T47D (cell line): ENCODE data around the gene CFAP157.

Experiments
- DNase-seq, 2 experiments: peaks; one replicate each; pipeline versions ENCODE4 v3.0.0 to v3.0.0-alpha.2; 2011 to 2012; ENCODE audit warnings: low read depth in 1 of 2, low spot score in 1 of 2
- JUND ChIP-seq: IDR thresholded peaks from 2 replicates; pipeline ENCODE4 v1.6.1; 2012; ENCODE audit warnings: low read depth
- in situ Hi-C: cut with HindIII; loops from 2 replicates; pipeline ENCODE4 v1.10.0; 2016; ENCODE audit warnings: low sequenced_read_pairs, low pct_unique_long_range_greater_than_20kb

CFAP157 gene

GRCh38 chr9:127712867-127713266, 6.1 kb downstream of the CFAP157 start:
- no peak for DNase-seq
- in situ Hi-C loops: no loop called here
- no peak for TF ChIP-seq JUND

- DNase-seq: no peak
- TF ChIP-seq JUND: no peak
- in situ Hi-C loops: no loop called here
Observed at GRCh38 chr9:127714020-127714750, 7.4 kb downstream of the CFAP157 start.

GRCh38 chr9:127714951-127715469, 8.2 kb downstream of the CFAP157 start:
- TF ChIP-seq JUND: no peak
- DNase-seq: peak in 1 of 2 experiments; percentile 42

GRCh38 chr9:127715470-127716337, 8.9 kb downstream of the CFAP157 start, which contains the start of the genes PTRH1 and TTC16:
TSS of gene PTRH1 (minus strand) at chr9:127715663. CDS start at chr9:127715639, 24 bp downstream.
TSS of gene TTC16 (plus strand) at chr9:127716079. CDS start at chr9:127716146, 67 bp downstream.
- DNase-seq: peak; percentile 98 to 99
- no peak for TF ChIP-seq JUND
- in situ Hi-C loops: no loop called here

More at GRCh38 chr9:127714951-127715469, 8.2 kb downstream of the CFAP157 start:
- in situ Hi-C loops: no loop called here

GRCh38 chr9:127716412-127716811, 9.6 kb downstream of the CFAP157 start:
- no peak for TF ChIP-seq JUND
- no peak for DNase-seq
- in situ Hi-C loops: no loop called here

DNA sequence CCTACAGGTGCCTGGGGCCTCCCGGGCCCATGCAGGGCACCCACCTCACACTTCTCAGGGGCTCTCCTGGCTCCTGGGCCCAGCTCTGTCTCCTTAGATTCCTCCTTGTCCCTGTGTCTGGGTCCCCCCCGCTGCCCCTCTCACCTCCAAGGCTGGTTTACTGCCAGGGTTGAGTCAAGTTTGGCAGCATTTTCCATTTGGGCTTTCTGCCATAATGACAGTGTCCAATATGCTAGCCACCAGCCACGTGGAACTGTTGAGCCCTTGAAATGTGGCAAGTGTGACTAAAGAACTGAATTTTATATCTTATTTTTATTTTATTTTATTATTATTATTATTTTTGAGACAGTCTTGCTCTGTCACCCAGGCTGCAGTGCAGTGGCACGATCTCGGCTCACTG, 11.0 kb downstream of the CFAP157 start:
- no peak for DNase-seq
- TF ChIP-seq JUND: no peak
- in situ Hi-C loops: no loop called here

DNA sequence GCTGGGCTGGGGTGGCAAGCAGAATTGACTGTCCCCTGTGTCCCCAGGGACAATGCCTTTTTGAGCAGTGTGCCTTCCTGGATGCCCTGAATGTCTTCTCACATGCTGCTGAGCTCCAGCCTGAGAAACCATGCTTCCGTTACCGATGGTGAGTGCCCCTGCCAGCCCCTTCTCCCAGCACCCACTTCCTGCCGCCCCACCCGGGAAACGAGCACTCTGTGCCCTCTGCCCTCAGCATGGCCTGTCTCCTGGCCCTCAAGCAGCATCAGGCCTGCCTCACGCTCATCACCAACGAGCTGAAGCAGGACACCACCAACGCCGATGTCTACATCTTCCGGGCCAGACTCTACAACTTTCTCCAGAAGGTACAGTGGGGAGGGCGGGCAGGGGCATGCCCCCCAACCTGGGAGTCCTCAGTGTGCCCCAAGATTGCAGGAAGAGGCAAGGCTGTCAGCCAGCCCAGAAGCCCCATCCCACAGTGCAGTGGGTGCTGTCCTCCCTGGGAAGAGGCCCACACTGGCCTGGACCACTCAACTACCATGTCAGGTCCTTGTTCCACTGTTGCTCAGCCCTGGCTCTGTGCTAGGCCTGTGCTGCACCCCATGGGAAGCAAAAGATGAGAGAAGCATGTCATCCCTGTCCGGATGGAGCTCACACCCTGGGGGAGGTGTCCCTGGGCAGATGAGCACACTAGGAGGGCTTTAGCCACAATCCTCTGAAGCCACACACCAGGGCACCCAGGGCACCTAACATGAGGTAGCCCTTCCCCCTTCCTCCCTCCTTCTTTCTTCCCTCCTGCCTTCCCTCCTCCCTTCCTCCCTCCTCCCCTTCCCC, 13.5 kb downstream of the CFAP157 start:
- no peak for DNase-seq
- no peak for TF ChIP-seq JUND
- in situ Hi-C loops: no loop called here

- TF ChIP-seq JUND: no peak
- in situ Hi-C loops: no loop called here
Observed at GRCh38 chr9:127720865-127721227, 14.1 kb downstream of the CFAP157 start.

DNA sequence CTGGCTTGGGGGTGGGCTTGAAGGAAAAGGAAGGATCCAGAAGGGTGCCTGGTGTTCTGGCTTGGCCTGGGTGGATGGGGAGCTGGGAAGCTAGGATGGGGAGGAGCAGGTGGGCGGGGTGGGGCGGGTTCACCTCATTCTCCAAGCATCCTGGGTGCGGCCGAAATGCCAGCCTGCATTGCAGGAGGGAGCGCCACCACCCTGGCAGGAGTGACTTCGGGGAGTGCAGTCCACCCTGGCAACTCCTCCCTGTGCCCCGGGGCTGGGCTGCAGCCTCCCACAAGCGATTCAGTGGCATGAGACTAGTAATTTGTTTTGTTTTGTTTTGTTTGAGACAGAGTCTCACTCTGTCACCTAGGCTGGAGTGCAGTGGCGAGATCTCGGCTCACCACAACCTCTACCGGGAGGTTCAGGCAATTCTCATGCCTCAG, 14.6 kb downstream of the CFAP157 start:
- no peak for TF ChIP-seq JUND
- in situ Hi-C loops: no loop called here
- DNase-seq: peak in 1 of 2 experiments; percentile 91

More at GRCh38 chr9:127720865-127721227, 14.1 kb downstream of the CFAP157 start:
- peak in 1 of 2 experiments; percentile 53 for DNase-seq

DNA sequence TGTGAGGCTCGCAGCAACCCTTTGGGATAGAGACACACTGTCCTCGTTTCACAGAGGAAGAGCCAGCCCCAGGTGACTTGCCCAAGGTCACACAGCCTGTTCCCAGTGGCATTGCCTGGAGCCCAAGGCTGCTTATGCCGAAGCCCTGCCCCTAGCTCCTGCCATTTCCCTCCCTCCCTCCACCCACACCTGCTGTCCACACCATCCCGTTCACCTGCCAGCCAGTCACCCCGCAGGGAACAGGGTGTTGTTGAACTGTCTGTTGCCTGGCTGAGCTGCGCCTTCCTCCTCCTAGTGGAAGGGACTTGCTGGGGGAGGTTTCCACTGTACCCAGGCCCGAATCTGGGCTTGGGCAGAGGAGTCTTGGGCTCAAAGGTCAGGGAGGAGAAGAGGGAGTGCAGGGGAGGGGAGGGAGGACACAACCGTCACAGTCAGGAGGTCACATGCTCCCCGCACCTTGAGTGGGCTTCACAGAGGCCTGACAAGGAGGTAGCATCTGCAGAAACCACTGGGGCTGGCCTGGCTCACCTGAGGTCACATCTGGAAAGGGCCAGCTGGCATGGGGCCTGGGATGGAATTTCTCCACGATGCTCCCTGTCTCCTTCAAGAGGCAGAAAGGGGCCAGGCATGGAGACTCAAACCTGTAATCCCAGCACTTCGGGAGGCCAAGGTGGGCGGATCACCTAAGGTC, 15.4 kb downstream of the CFAP157 start:
- DNase-seq: peak in 1 of 2 experiments; percentile 57
- no peak for TF ChIP-seq JUND
- in situ Hi-C loops: no loop called here

DNA sequence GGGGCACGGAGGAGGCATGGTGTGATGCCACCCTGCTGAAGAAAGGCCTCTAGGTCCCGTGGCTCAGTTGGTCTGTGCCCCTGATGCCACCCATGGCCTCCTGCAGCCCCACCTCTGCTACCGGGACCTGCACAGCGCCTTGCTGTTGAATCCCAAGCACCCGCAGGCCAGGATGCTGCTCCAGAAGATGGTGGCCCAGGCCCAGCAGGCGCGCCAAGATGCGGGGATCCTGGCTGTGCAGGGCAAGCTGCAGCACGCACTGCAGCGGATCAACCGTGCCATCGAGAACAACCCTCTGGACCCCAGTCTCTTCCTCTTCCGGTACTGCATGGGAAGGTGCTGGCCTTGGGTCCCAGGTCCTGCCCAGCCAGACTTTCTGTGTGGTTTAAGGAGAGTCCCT, 16.2 kb downstream of the CFAP157 start:
- no peak for DNase-seq
- in situ Hi-C loops: no loop called here
- no peak for TF ChIP-seq JUND
